Measurements from ENCODE around the gene RPS6KA5. TPM values are rescaled to one million over a fixed set of nuclear protein-coding genes. Genes with fewer than 3 reads are reported as not detected.

The RPS6KA5 gene
- total and polyA plus RNA-seq, 2 donors (not counting 1 experiment from before 2014, with no cell fraction given), result 6.0 to 34.6 TPM

DNA sequence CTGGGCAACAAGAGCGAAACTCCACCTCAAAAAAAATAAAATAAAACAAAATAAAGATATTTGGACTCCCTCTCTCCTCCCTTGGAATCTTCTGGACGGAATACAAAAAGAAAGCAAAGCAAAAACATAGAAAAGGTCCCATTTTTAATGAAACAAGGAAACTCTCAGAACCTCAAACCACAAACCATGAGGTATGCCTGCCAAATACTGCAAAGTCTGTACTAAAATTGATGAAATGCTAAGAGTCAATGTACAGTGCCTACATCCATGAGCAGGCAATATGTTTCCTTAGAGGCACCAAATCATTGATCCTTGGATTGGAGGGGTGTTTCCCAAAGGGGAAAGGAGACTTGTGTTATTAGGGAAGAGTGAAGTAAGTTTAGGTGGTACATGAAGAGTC is 8.2 kb upstream of the RPS6KA5 start:
- ChIA-PET POLR2A (interaction anchor here (0.6 kb wide), 1 partner anchor 46 kb away, joined by 4 read pairs; no protein-coding TSS in a partner anchor), CTCF (no interaction called here)
- Mint-ChIP-seq H3K9me3 (ENCODE audit: insufficient read depth) (no peaks in the 10 kb centered on the region), H3K4me3 (no peak overlapping the region), H3K4me1 (peaks cover 18% of the 10 kb centered on the region), H3K27me3 (no peaks in the 10 kb centered on the region), H3K27ac (no peak overlapping the region)
- no peak for TF ChIP-seq EZH2 (IDR thresholded peaks at IDR 0.05; ENCODE audit: borderline replicate concordance, insufficient read depth, low read depth, low read length, poor library complexity, severe bottlenecking)
- TF ChIP-seq, protein P1, sequence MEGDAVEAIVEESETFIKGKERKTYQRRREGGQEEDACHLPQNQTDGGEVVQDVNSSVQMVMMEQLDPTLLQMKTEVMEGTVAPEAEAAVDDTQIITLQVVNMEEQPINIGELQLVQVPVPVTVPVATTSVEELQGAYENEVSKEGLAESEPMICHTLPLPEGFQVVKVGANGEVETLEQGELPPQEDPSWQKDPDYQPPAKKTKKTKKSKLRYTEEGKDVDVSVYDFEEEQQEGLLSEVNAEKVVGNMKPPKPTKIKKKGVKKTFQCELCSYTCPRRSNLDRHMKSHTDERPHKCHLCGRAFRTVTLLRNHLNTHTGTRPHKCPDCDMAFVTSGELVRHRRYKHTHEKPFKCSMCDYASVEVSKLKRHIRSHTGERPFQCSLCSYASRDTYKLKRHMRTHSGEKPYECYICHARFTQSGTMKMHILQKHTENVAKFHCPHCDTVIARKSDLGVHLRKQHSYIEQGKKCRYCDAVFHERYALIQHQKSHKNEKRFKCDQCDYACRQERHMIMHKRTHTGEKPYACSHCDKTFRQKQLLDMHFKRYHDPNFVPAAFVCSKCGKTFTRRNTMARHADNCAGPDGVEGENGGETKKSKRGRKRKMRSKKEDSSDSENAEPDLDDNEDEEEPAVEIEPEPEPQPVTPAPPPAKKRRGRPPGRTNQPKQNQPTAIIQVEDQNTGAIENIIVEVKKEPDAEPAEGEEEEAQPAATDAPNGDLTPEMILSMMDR (IDR thresholded peaks at IDR 0.05), result no peak
- Histone ChIP-seq H4K20me1 (ENCODE audit: control insufficient read depth, insufficient read depth, low read length, poor library complexity, severe bottlenecking) (no peaks in the 10 kb centered on the region), H3K27ac (ENCODE audit: low read length in 2 of 2) (no peak overlapping the region), H3K9ac (ENCODE audit: low read length) (no peak overlapping the region), H3K4me3 (ENCODE audit: control extremely low read depth in 1 of 5, extremely low read depth in 1 of 5, insufficient read depth in 1 of 5, low read depth in 2 of 5, low read length in 4 of 5) (no peak overlapping the region), H2AFZ (ENCODE audit: insufficient read depth, low read depth, low read length, poor library complexity, severe bottlenecking) (no peak overlapping the region), H3K36me3 (replicated peaks in 1 of 2; ENCODE audit: control extremely low read depth in 1 of 2, control insufficient read depth in 1 of 2, extremely low read depth in 1 of 2, insufficient read depth in 2 of 2, low read length in 1 of 2) (no peaks in the 10 kb centered on the region), H3K9me3 (ENCODE audit: control extremely low read depth in 1 of 3, control insufficient read depth in 2 of 3, insufficient read depth in 1 of 3, low read length in 2 of 3) (peaks cover 0 to 4% (median 2%) of the 10 kb centered on the region in 3 donors), H3K4me1 (ENCODE audit: control insufficient read depth in 2 of 2, insufficient read depth in 2 of 2, low read length in 2 of 2) (peaks cover 6 to 11% of the 10 kb centered on the region in 2 donors), H3K79me2 (ENCODE audit: control insufficient read depth, insufficient read depth, low read length) (peaks cover 24% of the 10 kb centered on the region), H3K4me2 (replicated peaks; ENCODE audit: low read depth, low read length, poor library complexity, severe bottlenecking) (no peak overlapping the region), H3K27me3 (replicated peaks in 1 of 4; ENCODE audit: control extremely low read depth in 1 of 4, control insufficient read depth in 3 of 4, insufficient read depth in 4 of 4, low read length in 3 of 4) (no peaks in the 10 kb centered on the region)
- DNase-seq (no peak), ATAC-seq (ENCODE audit: low read depth) (no peak)
- intact Hi-C loops (cut with micrococcal nuclease), result loop anchor here (10.0 kb wide), 2 partner anchors 314 to 766 kb away; no protein-coding TSS in a partner anchor
- WGBS (ENCODE audit: insufficient coverage), result no CpG with 5 or more reads among the region's 2 CpGs

DNA sequence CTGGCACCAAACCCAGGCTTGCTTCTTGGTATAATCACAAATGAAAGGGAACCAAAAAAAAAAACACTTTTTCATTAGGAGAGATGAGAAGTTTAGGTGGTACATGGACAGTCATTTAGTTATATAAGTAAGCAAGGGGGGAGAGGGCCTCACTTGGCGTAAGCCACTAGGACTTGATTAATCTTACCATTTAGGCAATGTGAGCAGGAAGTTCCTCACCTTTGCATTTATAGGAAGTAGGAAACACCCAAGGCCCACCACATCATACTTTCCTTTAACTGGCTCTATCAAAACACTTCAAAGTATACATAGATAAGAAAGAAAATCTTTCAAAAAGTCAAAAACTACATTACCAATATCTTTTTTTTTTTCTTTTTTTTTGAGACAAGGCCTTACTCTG is 6.7 kb upstream of the RPS6KA5 start:
- H3K4me1 ChIP-seq (ENCODE audit: control insufficient read depth in 2 of 2, insufficient read depth in 2 of 2, low read length in 2 of 2), result peaks cover 17 to 23% of the 10 kb centered on the region in 2 donors
- Mint-ChIP-seq H3K4me1 (peaks cover 30% of the 10 kb centered on the region), H3K27ac (no peak overlapping the region), H3K9me3 (ENCODE audit: insufficient read depth) (no peaks in the 10 kb centered on the region), H3K4me3 (no peak overlapping the region), H3K27me3 (no peaks in the 10 kb centered on the region)
- peaks cover 31% of the 10 kb centered on the region for H3K79me2 ChIP-seq (ENCODE audit: control insufficient read depth, insufficient read depth, low read length)
- H3K27me3 ChIP-seq (replicated peaks in 1 of 4; ENCODE audit: control extremely low read depth in 1 of 4, control insufficient read depth in 3 of 4, insufficient read depth in 4 of 4, low read length in 3 of 4), result no peaks in the 10 kb centered on the region
- peak overlapping the region; percentile 1 for H2AFZ ChIP-seq (ENCODE audit: insufficient read depth, low read depth, low read length, poor library complexity, severe bottlenecking)
- peak overlapping the region; percentile 7 for H3K4me2 ChIP-seq (replicated peaks; ENCODE audit: low read depth, low read length, poor library complexity, severe bottlenecking)
- intact Hi-C loops (cut with micrococcal nuclease), result loop anchor here (10.0 kb wide), 2 partner anchors 312 to 768 kb away; no protein-coding TSS in a partner anchor
- H3K9me3 ChIP-seq (ENCODE audit: control extremely low read depth in 1 of 3, control insufficient read depth in 2 of 3, insufficient read depth in 1 of 3, low read length in 2 of 3), result peaks cover 0 to 4% (median 2%) of the 10 kb centered on the region in 3 donors
- H3K27ac ChIP-seq (ENCODE audit: low read length in 2 of 2), result no peak overlapping the region
- no peak for TF ChIP-seq EZH2 (IDR thresholded peaks at IDR 0.05; ENCODE audit: borderline replicate concordance, insufficient read depth, low read depth, low read length, poor library complexity, severe bottlenecking)
- TF ChIP-seq, protein P1 (IDR thresholded peaks at IDR 0.05), result no peak
- no peak overlapping the region for H3K9ac ChIP-seq (ENCODE audit: low read length)
- DNase-seq (no peak), ATAC-seq (ENCODE audit: low read depth) (peak; percentile 24)
- no peaks in the 10 kb centered on the region for H3K36me3 ChIP-seq (replicated peaks in 1 of 2; ENCODE audit: control extremely low read depth in 1 of 2, control insufficient read depth in 1 of 2, extremely low read depth in 1 of 2, insufficient read depth in 2 of 2, low read length in 1 of 2)
- ChIA-PET POLR2A (no interaction called here), CTCF (no interaction called here)
- WGBS (ENCODE audit: insufficient coverage), result no CpG with 5 or more reads among the region's 1 CpG
- no peak overlapping the region for H3K4me3 ChIP-seq (ENCODE audit: control extremely low read depth in 1 of 5, extremely low read depth in 1 of 5, insufficient read depth in 1 of 5, low read depth in 2 of 5, low read length in 4 of 5)
- H4K20me1 ChIP-seq (ENCODE audit: control insufficient read depth, insufficient read depth, low read length, poor library complexity, severe bottlenecking), result no peaks in the 10 kb centered on the region
